ENCODE results near the gene TRABD2B. TPM values are rescaled to one million over a fixed set of nuclear protein-coding genes. Genes with fewer than 3 reads are reported as not detected.

TRABD2B gene
- total and polyA plus RNA-seq, 2 experiments from 2014 or later = not detected

DNA sequence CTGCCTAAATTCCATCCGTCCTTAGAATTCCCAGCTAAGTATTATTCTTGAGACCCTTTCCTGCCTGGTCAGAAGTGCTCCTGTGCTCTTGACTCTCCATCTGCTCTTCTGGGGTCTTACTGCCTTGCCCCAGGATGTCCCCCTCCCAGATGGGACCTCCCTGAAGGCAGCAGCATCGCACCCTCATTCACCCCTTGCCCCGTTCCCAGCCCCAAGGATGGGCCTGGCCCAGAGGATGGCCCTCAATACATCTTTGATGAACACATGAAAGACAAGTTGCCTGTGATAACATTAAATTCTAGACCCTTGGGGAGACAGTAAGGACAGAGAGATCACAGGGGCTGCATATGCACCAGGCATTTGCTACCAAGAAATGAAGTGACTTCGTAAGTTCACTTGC is 167.2 kb downstream of the TRABD2B start:
- Histone ChIP-seq H3F3A (ENCODE audit: insufficient read depth) (no peaks in the 10 kb centered on the region), H3K4me1 (ENCODE audit: insufficient read depth) (no peaks in the 10 kb centered on the region), H4K20me1 (ENCODE audit: insufficient read depth) (no peaks in the 10 kb centered on the region), H3K9ac (no peak overlapping the region), H3K27ac (no peak overlapping the region), H3K9me3 (ENCODE audit: low read depth) (no peaks in the 10 kb centered on the region), H3K4me3 (no peak overlapping the region), H2AFZ (no peak overlapping the region), H3K9me2 (ENCODE audit: insufficient read depth) (no peaks in the 10 kb centered on the region), H3K36me3 (ENCODE audit: low read depth) (no peaks in the 10 kb centered on the region), H3K79me2 (ENCODE audit: insufficient read depth) (no peaks in the 10 kb centered on the region), H3K4me2 (ENCODE audit: unreplicated experiment) (no peak overlapping the region), H3K27me3 (replicated peaks; ENCODE audit: insufficient read depth) (no peaks in the 10 kb centered on the region; the same call in 1 of the 2 replicates)
- in situ Hi-C loops (cut with MboI) = no loop called here
- DNase-seq = no peak
- 29 to 30% methylated on average over 4 of the region's 4 CpGs for WGBS, 2 experiments (ENCODE audit: low coverage in 1 of 2, low lambda C conversion rate in 2 of 2, missing lambda C conversion rate in 2 of 2)
- TF ChIP-seq EZH2 (IDR thresholded peaks at IDR 0.05; ENCODE audit: insufficient read depth, poor library complexity, severe bottlenecking) (no peak), EZH2phosphoT487 (IDR thresholded peaks at IDR 0.05; ENCODE audit: insufficient read depth, low read depth) (no peak)

DNA sequence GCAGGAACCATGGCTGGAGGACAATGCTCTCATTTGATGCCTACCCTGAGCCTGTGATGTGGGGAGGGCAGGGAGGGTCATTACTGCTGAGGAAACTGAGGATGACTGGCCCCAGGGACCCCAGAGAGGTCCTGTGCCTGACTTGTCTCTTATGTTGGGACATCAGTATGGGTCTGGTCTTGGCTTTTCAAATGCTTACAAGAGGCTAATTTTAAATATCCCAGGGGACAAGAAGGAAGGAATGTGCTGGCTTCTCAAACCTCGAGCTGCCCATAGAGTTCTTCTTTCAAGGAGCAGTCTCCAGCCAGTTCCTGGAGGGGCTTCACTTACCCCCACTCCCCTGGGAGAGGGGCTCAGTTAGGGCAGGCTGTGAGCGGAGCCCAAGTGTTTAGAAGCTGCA is 168.2 kb downstream of the TRABD2B start:
- in situ Hi-C loops (cut with MboI) = no loop called here
- Histone ChIP-seq H3K27ac (no peak overlapping the region), H3K4me1 (ENCODE audit: insufficient read depth) (no peaks in the 10 kb centered on the region), H4K20me1 (ENCODE audit: insufficient read depth) (no peaks in the 10 kb centered on the region), H3K4me3 (no peak overlapping the region), H3K9me2 (ENCODE audit: insufficient read depth) (no peaks in the 10 kb centered on the region), H3K27me3 (replicated peaks; ENCODE audit: insufficient read depth) (no peaks in the 10 kb centered on the region), H3K4me2 (ENCODE audit: unreplicated experiment) (no peak overlapping the region), H2AFZ (no peak overlapping the region), H3K36me3 (ENCODE audit: low read depth) (no peaks in the 10 kb centered on the region), H3K9me3 (ENCODE audit: low read depth) (no peaks in the 10 kb centered on the region), H3F3A (ENCODE audit: insufficient read depth) (no peaks in the 10 kb centered on the region), H3K79me2 (ENCODE audit: insufficient read depth) (no peaks in the 10 kb centered on the region), H3K9ac (no peak overlapping the region)
- TF ChIP-seq EZH2 (IDR thresholded peaks at IDR 0.05; ENCODE audit: insufficient read depth, poor library complexity, severe bottlenecking) = no peak
- no peak for TF ChIP-seq EZH2phosphoT487 (IDR thresholded peaks at IDR 0.05; ENCODE audit: insufficient read depth, low read depth)
- 32 to 56% methylated on average over 2 of the region's 2 CpGs for WGBS, 2 experiments (ENCODE audit: low coverage in 1 of 2, low lambda C conversion rate in 2 of 2, missing lambda C conversion rate in 2 of 2)
- DNase-seq = no peak

DNA sequence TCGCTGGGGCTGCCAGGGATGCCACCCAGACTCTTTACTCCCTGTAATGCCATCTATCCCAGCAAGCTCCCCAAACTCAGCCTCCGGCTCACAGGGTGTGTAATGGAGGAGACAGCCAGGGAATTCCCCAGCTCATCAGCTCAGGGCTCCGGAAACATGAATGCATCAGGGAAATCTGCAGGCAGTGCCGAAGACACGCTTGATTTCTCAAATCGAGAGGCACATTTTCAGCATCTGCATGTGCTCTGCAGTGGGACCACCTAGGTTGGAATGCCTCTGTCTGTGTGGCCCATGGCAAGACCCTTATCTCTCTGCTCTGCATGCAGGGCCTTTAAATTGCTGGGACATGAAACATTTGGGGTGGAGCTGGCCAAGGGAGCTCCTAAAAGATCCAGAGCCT is 170.1 kb downstream of the TRABD2B start:
- 45 to 46% methylated on average over 6 of the region's 6 CpGs for WGBS, 2 experiments (ENCODE audit: low coverage in 1 of 2, low lambda C conversion rate in 2 of 2, missing lambda C conversion rate in 2 of 2)
- TF ChIP-seq EZH2phosphoT487 (IDR thresholded peaks at IDR 0.05; ENCODE audit: insufficient read depth, low read depth) (no peak), EZH2 (IDR thresholded peaks at IDR 0.05; ENCODE audit: insufficient read depth, poor library complexity, severe bottlenecking) (no peak)
- H3K9me3 ChIP-seq (ENCODE audit: low read depth) = no peaks in the 10 kb centered on the region
- no peaks in the 10 kb centered on the region for H4K20me1 ChIP-seq (ENCODE audit: insufficient read depth)
- no peak overlapping the region for H3K4me3 ChIP-seq
- no peaks in the 10 kb centered on the region for H3K36me3 ChIP-seq (ENCODE audit: low read depth)
- no peaks in the 10 kb centered on the region for H3K4me1 ChIP-seq (ENCODE audit: insufficient read depth)
- no peaks in the 10 kb centered on the region for H3F3A ChIP-seq (ENCODE audit: insufficient read depth)
- H3K79me2 ChIP-seq (ENCODE audit: insufficient read depth) = no peaks in the 10 kb centered on the region
- 0 out of 2 replicates have a peak, but pooled peaks cover 3% of the 10 kb centered on the region for H3K27me3 ChIP-seq (replicated peaks; ENCODE audit: insufficient read depth)
- no peak overlapping the region for H3K27ac ChIP-seq
- no peak overlapping the region for H3K9ac ChIP-seq
- H3K4me2 ChIP-seq (ENCODE audit: unreplicated experiment) = no peak overlapping the region
- in situ Hi-C loops (cut with MboI) = no loop called here
- no peak for DNase-seq
- H2AFZ ChIP-seq = no peak overlapping the region
- no peaks in the 10 kb centered on the region for H3K9me2 ChIP-seq (ENCODE audit: insufficient read depth)

DNA sequence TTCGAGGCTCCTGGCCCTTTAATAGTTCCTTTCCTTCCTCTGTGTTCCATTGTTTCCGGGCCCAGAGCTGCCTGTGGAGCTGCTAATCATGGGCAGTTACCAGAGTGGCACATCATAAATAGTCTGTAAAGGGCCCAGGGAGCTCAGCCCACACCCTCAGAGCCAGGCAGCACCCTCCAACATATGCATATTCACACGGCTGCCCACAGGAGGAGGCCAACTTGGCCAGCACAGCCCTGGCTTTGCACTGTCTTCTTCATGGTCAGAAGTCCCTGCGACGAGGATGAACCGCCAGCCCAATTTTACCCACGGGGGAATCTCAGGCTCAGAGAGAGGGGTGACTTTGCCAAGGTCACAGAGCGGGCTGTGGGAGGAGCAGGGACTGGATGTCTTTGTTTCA is 172.5 kb downstream of the TRABD2B start:
- no peak overlapping the region for H3K27ac ChIP-seq
- in situ Hi-C loops (cut with MboI) = no loop called here
- no peaks in the 10 kb centered on the region for H3K9me3 ChIP-seq (ENCODE audit: low read depth)
- no peak overlapping the region for H3K9ac ChIP-seq
- no peaks in the 10 kb centered on the region for H3F3A ChIP-seq (ENCODE audit: insufficient read depth)
- WGBS, 2 experiments (ENCODE audit: low coverage in 1 of 2, low lambda C conversion rate in 2 of 2, missing lambda C conversion rate in 2 of 2) = 4 to 7% methylated on average over 8 of the region's 8 CpGs
- H3K36me3 ChIP-seq (ENCODE audit: low read depth) = no peaks in the 10 kb centered on the region
- DNase-seq = no peak
- H3K4me2 ChIP-seq (ENCODE audit: unreplicated experiment) = no peak overlapping the region
- no peak for TF ChIP-seq EZH2phosphoT487 (IDR thresholded peaks at IDR 0.05; ENCODE audit: insufficient read depth, low read depth)
- H3K27me3 ChIP-seq (replicated peaks; ENCODE audit: insufficient read depth) = 0 out of 2 replicates have a peak, but pooled peaks cover 4% of the 10 kb centered on the region
- no peaks in the 10 kb centered on the region for H3K79me2 ChIP-seq (ENCODE audit: insufficient read depth)
- H4K20me1 ChIP-seq (ENCODE audit: insufficient read depth) = no peaks in the 10 kb centered on the region
- no peak overlapping the region for H2AFZ ChIP-seq
- H3K9me2 ChIP-seq (ENCODE audit: insufficient read depth) = no peaks in the 10 kb centered on the region
- H3K4me3 ChIP-seq = no peak overlapping the region
- no peaks in the 10 kb centered on the region for H3K4me1 ChIP-seq (ENCODE audit: insufficient read depth)

DNA sequence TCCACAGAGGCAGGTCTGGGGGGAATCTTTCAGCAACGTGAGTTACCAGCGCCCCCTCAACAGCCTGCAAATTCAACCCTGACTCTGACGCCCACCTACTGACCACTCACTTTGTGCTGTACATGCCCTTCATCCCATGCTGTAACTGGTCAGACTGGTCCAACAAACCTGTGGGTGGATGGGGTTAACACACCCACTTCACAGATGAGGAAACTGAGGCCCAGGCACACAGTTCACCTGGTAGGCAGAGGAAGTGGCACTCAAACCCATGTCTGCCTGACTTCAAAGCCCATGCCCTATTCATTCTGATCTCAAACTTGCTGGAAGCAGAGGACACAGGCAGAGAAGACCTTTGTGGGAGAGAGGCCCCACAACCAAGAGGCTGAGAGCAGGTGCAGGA is 172.9 kb downstream of the TRABD2B start:
- H3F3A ChIP-seq (ENCODE audit: insufficient read depth) = no peaks in the 10 kb centered on the region
- H3K9me3 ChIP-seq (ENCODE audit: low read depth) = no peaks in the 10 kb centered on the region
- no peak overlapping the region for H3K4me2 ChIP-seq (ENCODE audit: unreplicated experiment)
- in situ Hi-C loops (cut with MboI) = no loop called here
- H3K4me3 ChIP-seq = no peak overlapping the region
- no peak overlapping the region for H3K27ac ChIP-seq
- DNase-seq = no peak
- no peak overlapping the region for H3K9ac ChIP-seq
- WGBS, 2 experiments (ENCODE audit: low coverage in 1 of 2, low lambda C conversion rate in 2 of 2, missing lambda C conversion rate in 2 of 2) = 69 to 80% methylated on average over 3 of the region's 3 CpGs
- no peak overlapping the region for H2AFZ ChIP-seq
- H3K9me2 ChIP-seq (ENCODE audit: insufficient read depth) = no peaks in the 10 kb centered on the region
- H3K36me3 ChIP-seq (ENCODE audit: low read depth) = no peaks in the 10 kb centered on the region
- no peaks in the 10 kb centered on the region for H3K79me2 ChIP-seq (ENCODE audit: insufficient read depth)
- H3K27me3 ChIP-seq (replicated peaks; ENCODE audit: insufficient read depth) = 0 out of 2 replicates have a peak, but pooled peaks cover 4% of the 10 kb centered on the region
- TF ChIP-seq EZH2 (IDR thresholded peaks at IDR 0.05; ENCODE audit: insufficient read depth, poor library complexity, severe bottlenecking) (no peak), EZH2phosphoT487 (IDR thresholded peaks at IDR 0.05; ENCODE audit: insufficient read depth, low read depth) (no peak)
- no peaks in the 10 kb centered on the region for H3K4me1 ChIP-seq (ENCODE audit: insufficient read depth)
- no peaks in the 10 kb centered on the region for H4K20me1 ChIP-seq (ENCODE audit: insufficient read depth)

All from GM23248 (cell line).